Large intestine (tissue), 3 donors: Measurements from ENCODE around the gene EGFL7. TPM values are rescaled to one million over a fixed set of nuclear protein-coding genes. Genes with fewer than 3 reads are reported as not detected.

ENCODE experiments used
- DNase-seq, 2 donors: peaks; one replicate each; pipeline versions ENCODE4 v3.0.0 to v3.0.0-alpha.2; 2013
- H3K27ac ChIP-seq: one replicate; pipeline ENCODE4 v1.5.1; 2013; ENCODE audit warnings: low read length
- H3K27me3 ChIP-seq: 2 replicates; pipeline ENCODE4 v1.6.1; 2013; ENCODE audit warnings: low read length; ENCODE audit not compliant: control insufficient read depth, insufficient read depth
- H3K36me3 ChIP-seq: 2 replicates; pipeline ENCODE4 v1.6.1; 2013; ENCODE audit warnings: low read length; ENCODE audit not compliant: control insufficient read depth, insufficient read depth
- H3K4me1 ChIP-seq: one replicate; pipeline ENCODE4 v1.6.1; 2013; ENCODE audit warnings: low read length; ENCODE audit not compliant: control insufficient read depth, insufficient read depth
- H3K4me3 ChIP-seq: one replicate; pipeline ENCODE4 v1.5.1; 2013; ENCODE audit warnings: low read length
- H3K9me3 ChIP-seq: one replicate; pipeline ENCODE4 v1.6.1; 2013; ENCODE audit warnings: mild to moderate bottlenecking, low read depth, low read length, moderate library complexity; ENCODE audit not compliant: control insufficient read depth
- WGBS: methylation state at CpG from one replicate; pipeline ENCODE4 v1.1.5; 2013; ENCODE audit warnings: low lambda C conversion rate; ENCODE audit not compliant: insufficient coverage; 5-methylcytosine and 5-hydroxymethylcytosine counted together
- polyA plus RNA-seq: library from polyadenylated mRNA; unstranded; fragments of 120-200 nt; gene quantifications from one replicate; pipeline ENCODE4 v1.2.1, GENCODE V29; 2013

The EGFL7 gene
- polyA plus RNA-seq, 1 donor, result 47.5 TPM

GRCh38 chr9:136661641-136662325, 933 bp upstream of the EGFL7 start:
- no peak for DNase-seq
- no CpG with 5 or more reads among the region's 22 CpGs for WGBS
- Histone ChIP-seq H3K9me3 (peaks cover 3% of the 10 kb centered on the region), H3K27me3 (peaks cover 35% of the 10 kb centered on the region), H3K4me3 (no peak overlapping the region), H3K36me3 (no peaks in the 10 kb centered on the region), H3K27ac (no peak overlapping the region), H3K4me1 (peaks cover 7% of the 10 kb centered on the region)

GRCh38 chr9:136662326-136662655, 425 bp upstream of the EGFL7 start:
- peaks cover 37% of the 10 kb centered on the region for H3K27me3 ChIP-seq
- WGBS, result no CpG with 5 or more reads among the region's 10 CpGs
- H3K36me3 ChIP-seq, result no peaks in the 10 kb centered on the region
- peaks cover 3% of the 10 kb centered on the region for H3K9me3 ChIP-seq
- no peak for DNase-seq
- H3K27ac ChIP-seq, result no peak overlapping the region
- no peak overlapping the region for H3K4me3 ChIP-seq
- H3K4me1 ChIP-seq, result peaks cover 7% of the 10 kb centered on the region

GRCh38 chr9:136664000-136664915, 1.5 kb downstream of the EGFL7 start:
- WGBS, result no CpG with 5 or more reads among the region's 27 CpGs
- Histone ChIP-seq H3K4me1 (peaks cover 10% of the 10 kb centered on the region), H3K27me3 (peaks cover 20% of the 10 kb centered on the region), H3K9me3 (no peaks in the 10 kb centered on the region), H3K36me3 (no peaks in the 10 kb centered on the region), H3K4me3 (peak overlapping the region; percentile 45), H3K27ac (no peak overlapping the region)
- DNase-seq, result no peak

GRCh38 chr9:136665111-136665703, 2.5 kb downstream of the EGFL7 start:
- peak overlapping the region; percentile 45 for H3K4me3 ChIP-seq
- H3K4me1 ChIP-seq, result peaks cover 15% of the 10 kb centered on the region
- no peak overlapping the region for H3K27ac ChIP-seq
- peaks cover 15% of the 10 kb centered on the region for H3K27me3 ChIP-seq
- H3K36me3 ChIP-seq, result no peaks in the 10 kb centered on the region
- WGBS, result no CpG with 5 or more reads among the region's 49 CpGs
- DNase-seq, result peak in 1 of 2 donors; percentile 45
- H3K9me3 ChIP-seq, result no peaks in the 10 kb centered on the region

GRCh38 chr9:136665704-136666371, 3.1 kb downstream of the EGFL7 start:
- DNase-seq, result peak in 1 of 2 donors; percentile 67
- peak overlapping the region; percentile 45 for H3K4me3 ChIP-seq
- H3K36me3 ChIP-seq, result no peaks in the 10 kb centered on the region
- no peak overlapping the region for H3K27ac ChIP-seq
- no CpG with 5 or more reads among the region's 109 CpGs for WGBS
- peaks cover 15% of the 10 kb centered on the region for H3K27me3 ChIP-seq
- peaks cover 19% of the 10 kb centered on the region for H3K4me1 ChIP-seq
- no peaks in the 10 kb centered on the region for H3K9me3 ChIP-seq

GRCh38 chr9:136666372-136667213, 3.9 kb downstream of the EGFL7 start:
- H3K36me3 ChIP-seq, result no peaks in the 10 kb centered on the region
- peak overlapping the region; percentile 3 for H3K27ac ChIP-seq
- WGBS, result no CpG with 5 or more reads among the region's 35 CpGs
- no peaks in the 10 kb centered on the region for H3K9me3 ChIP-seq
- no peak for DNase-seq
- peaks cover 23% of the 10 kb centered on the region for H3K4me1 ChIP-seq
- peak overlapping the region; percentile 14 for H3K4me3 ChIP-seq
- H3K27me3 ChIP-seq, result peaks cover 15% of the 10 kb centered on the region

- no peak for DNase-seq
- Histone ChIP-seq H3K27ac (peak overlapping the region; percentile 3), H3K27me3 (peaks cover 15% of the 10 kb centered on the region), H3K36me3 (peaks cover 8% of the 10 kb centered on the region), H3K4me3 (peak overlapping the region; percentile 21), H3K9me3 (no peaks in the 10 kb centered on the region), H3K4me1 (peaks cover 31% of the 10 kb centered on the region)
- WGBS, result no CpG with 5 or more reads among the region's 21 CpGs
Observed at GRCh38 chr9:136667214-136667939, 4.7 kb downstream of the EGFL7 start.

- no CpG with 5 or more reads among the region's 40 CpGs for WGBS
- no peak for DNase-seq
- Histone ChIP-seq H3K9me3 (no peaks in the 10 kb centered on the region), H3K4me1 (peaks cover 38% of the 10 kb centered on the region), H3K36me3 (peaks cover 13% of the 10 kb centered on the region), H3K27ac (no peak overlapping the region), H3K27me3 (peaks cover 15% of the 10 kb centered on the region), H3K4me3 (peak overlapping the region; percentile 21)
Observed at GRCh38 chr9:136667940-136668760, 5.4 kb downstream of the EGFL7 start.
